Measurements from ENCODE around the gene KAT7.
A peak's percentile ranks its signal among the peaks of the same experiment; 100 is the strongest.

The KAT7 gene

DNA sequence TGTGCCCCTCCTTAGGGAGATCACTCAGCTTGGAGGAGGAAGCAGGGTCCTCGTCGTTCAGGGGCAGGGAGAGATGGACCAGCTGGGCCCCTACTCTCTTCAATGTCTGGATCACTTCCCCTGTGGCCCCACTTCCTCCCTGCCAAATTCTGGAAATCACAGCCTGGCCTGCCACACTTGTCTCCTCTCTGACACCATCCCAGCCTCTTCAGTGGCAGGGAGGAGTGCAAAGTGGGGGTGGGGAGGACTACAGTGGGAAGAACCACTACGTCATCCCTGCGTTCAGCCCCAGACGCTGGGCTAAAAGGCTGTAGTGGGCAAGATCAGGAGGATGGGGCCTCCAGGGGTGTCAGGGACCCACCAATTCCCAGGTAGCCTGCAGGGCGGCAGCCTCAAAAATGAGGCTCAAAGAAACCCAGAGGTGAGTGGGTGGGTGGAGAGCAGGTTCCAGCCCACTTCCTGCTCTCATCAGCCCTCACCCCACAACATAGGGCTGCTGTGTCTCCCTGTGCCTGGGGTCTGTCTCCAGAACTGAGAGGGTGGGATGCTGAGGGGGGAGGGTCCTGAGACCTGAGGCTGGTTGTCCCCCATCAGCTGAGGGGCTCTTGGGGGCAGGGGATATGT, 84.4 kb downstream of the KAT7 start:
- no peak for DNase-seq (ENCODE audit: low read depth)

DNA sequence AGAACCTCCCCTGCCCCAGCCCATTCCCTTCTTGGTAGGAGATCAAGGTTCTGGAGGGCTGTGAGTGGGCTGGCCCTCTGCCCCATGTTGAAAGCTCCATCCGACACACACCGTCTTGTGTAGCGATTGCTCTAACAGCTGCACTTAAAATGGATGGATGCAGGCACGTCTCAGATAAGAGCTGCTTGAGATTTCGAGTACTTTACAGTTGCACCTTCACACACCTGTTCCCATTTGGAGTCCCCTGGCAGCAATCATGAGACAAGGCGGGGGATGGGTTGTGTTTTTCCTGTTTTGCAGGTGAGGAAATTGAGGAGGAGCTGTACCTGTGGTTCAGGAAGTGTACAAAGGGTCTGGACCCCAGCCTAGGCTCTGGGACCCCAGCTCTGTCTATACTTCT, 85.0 kb downstream of the KAT7 start:
- no peak for DNase-seq (ENCODE audit: low read depth)

DNA sequence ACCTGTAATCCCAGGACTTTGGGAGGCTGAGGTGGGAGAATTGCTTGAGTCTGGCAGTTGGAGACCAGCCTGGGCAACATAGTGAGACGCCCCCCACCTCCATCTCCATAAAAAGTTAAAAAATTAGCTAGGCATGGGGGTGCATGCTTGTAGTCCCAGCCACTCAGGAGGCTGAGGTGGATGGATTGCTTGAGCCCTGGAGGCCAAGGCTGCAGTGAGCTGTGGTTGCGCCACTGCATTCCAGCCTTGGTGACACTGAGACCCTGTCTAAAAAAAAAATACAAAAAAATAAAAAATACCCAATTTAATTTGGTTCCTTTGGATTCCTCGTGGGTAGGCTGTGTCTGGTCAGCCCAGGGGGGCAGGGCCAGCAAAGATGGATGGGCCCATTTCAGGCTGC, 85.4 kb downstream of the KAT7 start:
- DNase-seq (ENCODE audit: low read depth) = no peak

DNA sequence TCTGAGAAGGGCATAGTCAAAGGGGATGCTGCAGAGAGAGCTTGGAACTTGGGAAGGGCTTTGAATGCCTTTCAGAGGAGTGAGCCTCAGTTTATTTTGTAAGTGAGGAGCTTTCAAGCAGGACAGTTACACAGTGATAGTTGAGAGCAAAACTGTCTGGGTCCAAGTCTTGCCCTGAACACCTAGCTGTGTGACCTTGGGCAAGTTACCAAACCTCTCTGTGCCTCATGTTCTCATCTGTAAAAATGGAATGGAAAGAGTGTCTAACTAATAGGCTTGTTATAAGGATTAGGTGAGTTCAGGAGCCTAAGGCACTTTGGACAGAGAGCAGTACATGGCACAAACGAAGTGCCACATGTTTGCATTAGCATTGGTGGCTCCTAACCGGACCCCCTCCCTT, 86.4 kb downstream of the KAT7 start:
- no peak for DNase-seq (ENCODE audit: low read depth)

GRCh38 chr17:49875685-49876084, 87.2 kb downstream of the KAT7 start:
- DNase-seq (ENCODE audit: low read depth) = no peak

DNA sequence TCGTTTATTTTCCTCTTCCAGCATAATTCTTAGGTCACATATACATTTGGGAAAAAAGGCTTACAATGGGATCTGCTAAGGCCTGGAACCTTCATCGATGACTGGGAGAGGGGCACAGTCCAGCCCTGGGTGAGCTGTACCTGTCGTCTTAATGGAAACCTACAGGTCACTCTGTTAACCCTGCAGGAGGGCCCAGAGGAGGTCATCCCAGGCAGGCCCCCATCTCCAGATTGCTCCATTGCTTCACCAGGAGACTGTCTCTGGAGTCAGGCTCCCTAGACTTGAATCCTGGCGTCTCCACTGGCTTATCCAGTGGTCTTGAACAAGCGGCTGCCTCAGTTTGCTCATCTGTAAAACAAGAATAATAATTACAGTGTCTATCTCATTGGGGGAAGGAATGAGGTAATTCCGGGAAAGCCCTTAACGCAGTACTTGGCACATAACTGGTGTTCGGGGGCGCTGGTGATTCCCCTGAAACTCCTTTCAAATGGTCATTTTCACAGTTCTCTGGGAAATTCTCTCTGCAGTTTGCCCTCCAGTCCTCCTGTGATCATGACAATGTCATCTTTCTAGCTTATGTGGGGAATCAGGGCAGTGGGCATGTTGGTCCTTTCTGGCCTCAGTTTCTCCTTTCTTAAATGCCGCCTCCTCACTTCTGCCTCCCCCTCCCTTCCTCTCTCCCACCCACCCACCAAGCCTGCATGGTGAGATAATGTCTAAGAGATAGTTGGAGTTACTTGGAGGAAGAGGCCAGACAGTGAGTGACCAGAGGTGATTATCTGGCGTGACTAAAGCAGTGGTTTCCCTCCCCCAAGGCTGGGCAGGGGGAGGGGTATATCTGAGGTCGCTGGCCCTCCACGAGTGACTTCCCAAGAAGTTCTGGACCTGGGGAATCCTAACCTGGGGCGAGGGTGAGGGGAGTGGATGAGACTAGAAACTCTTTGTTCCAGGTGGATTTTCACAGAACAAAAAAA, 90.7 kb downstream of the KAT7 start:
- no peak for DNase-seq (ENCODE audit: low read depth)

DNA sequence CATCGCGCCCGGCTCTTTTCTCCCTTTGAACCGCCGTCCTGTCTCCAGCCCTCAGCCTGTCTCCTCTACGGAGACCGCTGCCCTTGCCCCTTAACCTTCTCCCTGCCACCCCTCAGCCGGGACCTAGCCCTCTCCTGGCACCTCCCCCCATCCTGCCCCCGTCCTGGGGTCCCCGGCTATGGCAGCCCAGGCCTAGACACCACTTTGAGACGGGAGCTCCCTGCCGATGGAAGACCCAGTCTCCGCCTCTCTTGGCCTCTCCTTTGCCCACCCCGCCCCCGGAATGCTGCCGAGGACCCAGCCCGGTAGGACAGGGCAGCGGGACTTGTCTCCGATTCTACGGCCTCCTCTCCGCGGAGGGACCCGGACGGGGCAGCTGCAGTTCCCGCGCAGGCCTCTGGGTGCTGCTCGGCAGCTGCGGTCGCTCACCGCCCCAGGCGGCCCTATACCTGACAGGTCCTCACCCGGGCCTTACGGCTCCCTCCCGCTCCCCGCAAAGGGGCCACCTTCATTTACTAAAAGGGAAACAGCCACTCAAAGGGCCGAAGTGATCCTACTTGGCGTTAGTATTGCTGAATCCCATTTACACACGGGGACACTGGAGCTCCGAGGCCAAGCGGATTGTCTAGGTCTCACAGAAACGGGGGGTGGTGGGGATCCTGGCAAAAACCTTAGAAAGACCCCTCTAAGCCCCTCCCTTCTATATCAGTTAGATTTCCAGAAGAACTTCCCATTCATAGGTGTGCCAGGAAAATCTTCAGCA, 92.0 kb downstream of the KAT7 start:
- peak; percentile 60 for DNase-seq (ENCODE audit: low read depth)

DNA sequence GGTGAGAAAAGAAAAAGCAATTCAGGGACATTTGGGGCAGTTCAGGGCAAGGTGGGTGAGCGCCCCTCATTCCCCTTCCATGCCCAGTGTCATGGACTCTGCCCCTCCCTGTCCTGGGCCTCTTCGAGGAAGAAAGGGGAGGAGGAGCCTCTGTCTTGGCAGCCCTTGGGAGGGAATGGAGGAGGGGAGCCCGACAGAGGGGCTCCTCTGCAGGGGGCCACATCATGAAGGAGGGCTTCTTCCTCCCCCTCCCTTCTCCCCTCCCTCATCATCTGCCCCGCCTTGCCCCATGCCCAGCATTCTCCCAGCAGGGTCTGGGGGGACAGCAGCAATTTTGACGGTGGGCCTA, 92.5 kb downstream of the KAT7 start:
- DNase-seq (ENCODE audit: low read depth) = no peak

- no peak for DNase-seq (ENCODE audit: low read depth)
Measured at GRCh38 chr17:49882434-49882833, 94.0 kb downstream of the KAT7 start.
